Testis (tissue), 2 donors: Measurements from ENCODE around the gene DEK.

Experiments used
- CTCF ChIP-seq, 3 experiments: fragments of 450-650 bp in 2 of 3; fragments of 200-600 bp in 1 of 3; sonication (generic) in 1 of 3; IDR thresholded peaks; one replicate each; pipeline ENCODE4 v1.5.1; 2016 to 2019; ENCODE audit warnings: antibody characterized with exemption in 3 of 3, mild to moderate bottlenecking in 2 of 3, moderate library complexity in 1 of 3
- POLR2A ChIP-seq: fragments of 450-650 bp; IDR thresholded peaks from one replicate; pipeline ENCODE4 v1.6.1; 2017; ENCODE audit warnings: antibody characterized with exemption, mild to moderate bottlenecking, moderate library complexity

GRCh38 chr6:18243302-18243893, 20.9 kb downstream of the DEK start:
- TF ChIP-seq POLR2A (no peak), CTCF (IDR thresholded peaks at IDR 0.05) (no peak)
